Amniotic epithelial cell (primary cell): ENCODE data around the gene MISP.

Source experiments
- DNase-seq: peaks from one replicate; pipeline ENCODE4 v3.0.0-alpha.2; 2010; ENCODE audit warnings: low read depth

Gene MISP

GRCh38 chr19:796692-797527, 46.0 kb downstream of the MISP start, which contains the start of gene PTBP1:
Gene PTBP1, plus strand, starts transcription at chr19:797452. Its CDS starts 46 bp downstream, at chr19:797498.
- peak; percentile 100 for DNase-seq

- DNase-seq, result peak; percentile 83
Measured at GRCh38 chr19:797528-798414, 46.9 kb downstream of the MISP start.

GRCh38 chr19:798415-799075, 47.6 kb downstream of the MISP start:
- DNase-seq, result no peak

GRCh38 chr19:799076-799881, 48.4 kb downstream of the MISP start:
- DNase-seq, result peak; percentile 52

- peak; percentile 82 for DNase-seq
Measured at GRCh38 chr19:800360-801029, 49.6 kb downstream of the MISP start.

GRCh38 chr19:801030-801860, 50.3 kb downstream of the MISP start:
- no peak for DNase-seq

- peak; percentile 69 for DNase-seq
Measured at GRCh38 chr19:801861-802497, 51.1 kb downstream of the MISP start.

- no peak for DNase-seq
Measured at GRCh38 chr19:802498-803098, 51.7 kb downstream of the MISP start.

- no peak for DNase-seq
Measured at GRCh38 chr19:803099-803561, 52.2 kb downstream of the MISP start.

GRCh38 chr19:803686-804418, 52.9 kb downstream of the MISP start:
- DNase-seq, result no peak

GRCh38 chr19:804419-805165, 53.7 kb downstream of the MISP start:
- no peak for DNase-seq

GRCh38 chr19:805166-805551, 54.2 kb downstream of the MISP start:
- no peak for DNase-seq

- DNase-seq, result no peak
Measured at GRCh38 chr19:805600-806550, 55.0 kb downstream of the MISP start.

GRCh38 chr19:806815-807421, 56.0 kb downstream of the MISP start:
- DNase-seq, result no peak

GRCh38 chr19:807627-808422, 56.9 kb downstream of the MISP start:
- no peak for DNase-seq
